K562 (cell line): Measurements from ENCODE around the gene FAF2. TPM values are rescaled to one million over a fixed set of nuclear protein-coding genes. Genes with fewer than 3 reads are reported as not detected.

Experiments
- ARNT ChIP-seq, 2 experiments: fragments of 450-650 bp; IDR thresholded peaks; 2 replicates each; pipeline ENCODE4 v1.6.1; 2016; ENCODE audit warnings: mild to moderate bottlenecking in 1 of 2
- ASH1L ChIP-seq: fragments of 450-650 bp; IDR thresholded peaks from 2 replicates; pipeline ENCODE4 v1.6.1; 2018; ENCODE audit warnings: borderline replicate concordance, mild to moderate bottlenecking, low read depth; ENCODE audit not compliant: partially characterized antibody
- CCNT2 ChIP-seq: IDR thresholded peaks from 2 replicates; pipeline ENCODE4 v1.6.1; 2011; ENCODE audit warnings: borderline replicate concordance, low read depth, mild to moderate bottlenecking, moderate library complexity, mixed read lengths, low read length; ENCODE audit not compliant: insufficient read length; ENCODE audit errors: extremely low read depth
- CREB1 ChIP-seq, 2 experiments: sonication (generic) in 1 of 2; formaldehyde crosslinking in 1 of 2; IDR thresholded peaks; 2 replicates each; pipeline versions ENCODE4 v1.6.1 to v1.8.0; 2012 to 2022; ENCODE audit warnings: inconsistent platforms in 1 of 2, mild to moderate bottlenecking in 1 of 2, missing genetic modification reagents in 1 of 2, moderate library complexity in 1 of 2
- CREB5 ChIP-seq: fragments of 250-450 bp; sonication (Bioruptor Pico); IDR thresholded peaks from 2 replicates; pipeline ENCODE4 v1.5.0; 2020; ENCODE audit warnings: mild to moderate bottlenecking
- GABPA ChIP-seq: fragments of 200-800 bp; sonication (Bioruptor generic); conservative IDR thresholded peaks from 2 replicates; pipeline ENCODE4 v1.6.1; 2016; ENCODE audit warnings: low read depth, missing genetic modification characterization, missing compliant biosample characterization
- GABPB1 ChIP-seq: sonication (generic); formaldehyde crosslinking; IDR thresholded peaks from 2 replicates; pipeline ENCODE4 v1.8.0; 2022; ENCODE audit warnings: mild to moderate bottlenecking, missing genetic modification reagents
- HNRNPL ChIP-seq: fragments of 200-400 bp; formaldehyde crosslinking; IDR thresholded peaks from 2 replicates; pipeline ENCODE4 v1.6.1; 2017; ENCODE audit warnings: low read depth, mild to moderate bottlenecking, low read length
- MCM3 ChIP-seq: fragments of 450-650 bp; IDR thresholded peaks from 2 replicates; pipeline ENCODE4 v1.6.1; 2016
- NFIX ChIP-seq: fragments of 250-450 bp; sonication (Bioruptor Pico); IDR thresholded peaks from 2 replicates; pipeline ENCODE4 v1.4.0; 2020; ENCODE audit warnings: low read depth, mild to moderate bottlenecking, moderate library complexity
- NR1H2 ChIP-seq: sonication (generic); formaldehyde crosslinking; IDR thresholded peaks from 2 replicates; pipeline ENCODE4 v1.4.0; 2020; ENCODE audit warnings: mild to moderate bottlenecking, missing genetic modification reagents
- RFX7 ChIP-seq: fragments of 250-450 bp; sonication (Bioruptor Pico); IDR thresholded peaks from 2 replicates; pipeline ENCODE4 v1.5.1; 2021; ENCODE audit warnings: mild to moderate bottlenecking
- SPI1 ChIP-seq: IDR thresholded peaks from 2 replicates; pipeline ENCODE4 v1.6.1; 2011; ENCODE audit warnings: low read depth, low read length, control low read depth, borderline replicate concordance
- TCF7L2 ChIP-seq: fragments of 150-350 bp; IDR thresholded peaks from 2 replicates; pipeline ENCODE4 v1.6.1; 2016; ENCODE audit warnings: low read depth, mild to moderate bottlenecking, low read length, moderate library complexity
- XRCC4 ChIP-seq: IDR thresholded peaks from one replicate; pipeline ENCODE4 v1.6.1; 2011; ENCODE audit not compliant: insufficient read depth, insufficient read length; ENCODE audit errors: extremely low read depth
- ZBTB1 ChIP-seq: sonication (generic); formaldehyde crosslinking; IDR thresholded peaks from 2 replicates; pipeline ENCODE4 v1.8.1; 2023; ENCODE audit warnings: missing genetic modification reagents, low read depth, mild to moderate bottlenecking, borderline replicate concordance
- ZKSCAN1 ChIP-seq: fragments of 150-350 bp; IDR thresholded peaks from 2 replicates; pipeline ENCODE4 v1.6.1; 2016; ENCODE audit warnings: low read depth, low read length
- ZNF217 ChIP-seq: sonication (generic); formaldehyde crosslinking; IDR thresholded peaks from 2 replicates; pipeline ENCODE4 v1.8.0; 2022; ENCODE audit warnings: mild to moderate bottlenecking, missing genetic modification reagents
- ZNF696 ChIP-seq: fragments of 250-450 bp; sonication (Bioruptor Pico); conservative IDR thresholded peaks from 2 replicates; pipeline ENCODE4 v1.4.0; 2020; ENCODE audit warnings: mild to moderate bottlenecking, moderate library complexity
- polyA plus RNA-seq, 8 experiments: library from polyadenylated mRNA; depleted of rRNA in 4 of 8; stranded (reverse) in 5 of 8; unstranded in 3 of 8; fragments of >200 nt; fragmentation: Nextera tagmentation in 2 of 8; fragmentation: Illumina TruSeq in 1 of 8; extraction: Ambion mirVana in 2 of 8; extraction: Trizol in 1 of 8; gene quantifications; 2 replicates each; pipeline versions ENCODE4 v1.2.1 to v1.2.3, GENCODE V29; 2011 to 2014; ENCODE audit warnings: inconsistent platforms in 1 of 8, missing spikeins in 1 of 8
- total RNA-seq, 7 experiments: library from RNA; depleted of rRNA in 6 of 7; stranded (reverse); fragments of >200 nt in 6 of 7; fragmentation: Illumina TruSeq in 2 of 7; extraction: Trizol in 2 of 7; gene quantifications; 2 replicates each; pipeline versions ENCODE4 v1.2.1 to v1.2.3, GENCODE V29; 2011 to 2021; ENCODE audit warnings: low replicate concordance in 1 of 7
- TF ChIP-seq, protein P1 (sequence below): fragments of 450-650 bp; IDR thresholded peaks from 2 replicates; pipeline ENCODE4 v1.6.1; 2016; ENCODE audit warnings: mild to moderate bottlenecking
- TF ChIP-seq, protein P2 (sequence below): fragments of 250-450 bp; sonication (Bioruptor Pico); IDR thresholded peaks from 2 replicates; pipeline ENCODE4 v1.5.0; 2020; ENCODE audit warnings: mild to moderate bottlenecking, borderline replicate concordance

FAF2 gene
- total and polyA plus RNA-seq, 9 of the 15 experiments (the other 6 are each of a cell fraction or from before 2014, with no cell fraction given), result 25.0 to 44.6 (median 36.1) TPM

DNA sequence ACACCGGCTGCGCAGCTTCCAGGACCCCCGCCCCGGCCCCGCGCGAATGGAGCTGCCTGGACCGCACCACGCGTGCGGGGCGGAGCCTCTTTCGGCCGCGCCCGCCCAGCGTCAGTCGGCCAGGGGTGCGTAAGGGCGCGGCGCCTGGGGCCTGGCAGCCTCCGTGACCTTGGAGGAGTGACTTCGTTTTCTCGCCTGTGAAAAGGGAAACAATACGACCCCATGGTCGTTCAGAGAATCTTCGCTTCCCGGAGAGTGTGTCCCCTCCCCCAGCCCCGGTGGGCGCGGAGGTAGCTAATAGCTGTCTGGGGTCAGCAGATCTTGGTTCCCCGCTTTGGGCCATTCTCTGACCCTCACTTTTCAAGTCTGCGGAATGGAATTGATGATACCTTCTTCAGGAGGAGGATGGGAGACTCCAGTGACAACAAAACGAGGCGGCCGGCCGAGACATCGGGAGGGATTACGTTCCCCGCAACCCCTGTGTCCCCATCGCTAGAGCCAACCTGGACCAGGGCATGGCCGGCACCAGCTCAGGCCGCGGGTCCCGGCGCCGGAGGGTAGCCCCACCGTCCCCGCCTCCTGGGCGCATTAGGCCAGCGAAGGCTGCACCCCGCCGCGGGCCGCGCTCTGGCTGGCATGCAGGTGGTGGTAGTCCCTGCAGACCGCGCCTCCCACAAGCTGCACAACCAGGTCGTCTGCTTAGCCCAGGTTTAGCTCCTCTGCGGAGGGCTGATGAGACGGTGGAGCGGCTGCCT, 95.4 kb downstream of the FAF2 start (continued):
- TF ChIP-seq ASH1L (no peak), ZNF696 (CRISPR knock-in tag) (no peak), HNRNPL (no peak), ZNF217 (CRISPR knock-in tag) (no peak), TCF7L2 (no peak), XRCC4 (no peak), SPI1 (no peak), NR1H2 (no peak), ARNT (IDR thresholded peaks at IDR 0.05) (no peak), CCNT2 (peak; percentile 55), RFX7 (no peak), CREB5 (CRISPR knock-in tag) (no peak), MCM3 (no peak), GABPB1 (peak; percentile 60; the same call in 1 of the 2 replicates), NFIX (no peak), GABPA (tag) (no peak), ZBTB1 (peak; percentile 64), CREB1 (IDR thresholded peaks at IDR 0.05) (no peak; the same call in 1 of the 2 replicates), CREB1 (CRISPR knock-in tag; IDR thresholded peaks at IDR 0.05) (no peak), ZKSCAN1 (no peak)
- TF ChIP-seq, protein P1, sequence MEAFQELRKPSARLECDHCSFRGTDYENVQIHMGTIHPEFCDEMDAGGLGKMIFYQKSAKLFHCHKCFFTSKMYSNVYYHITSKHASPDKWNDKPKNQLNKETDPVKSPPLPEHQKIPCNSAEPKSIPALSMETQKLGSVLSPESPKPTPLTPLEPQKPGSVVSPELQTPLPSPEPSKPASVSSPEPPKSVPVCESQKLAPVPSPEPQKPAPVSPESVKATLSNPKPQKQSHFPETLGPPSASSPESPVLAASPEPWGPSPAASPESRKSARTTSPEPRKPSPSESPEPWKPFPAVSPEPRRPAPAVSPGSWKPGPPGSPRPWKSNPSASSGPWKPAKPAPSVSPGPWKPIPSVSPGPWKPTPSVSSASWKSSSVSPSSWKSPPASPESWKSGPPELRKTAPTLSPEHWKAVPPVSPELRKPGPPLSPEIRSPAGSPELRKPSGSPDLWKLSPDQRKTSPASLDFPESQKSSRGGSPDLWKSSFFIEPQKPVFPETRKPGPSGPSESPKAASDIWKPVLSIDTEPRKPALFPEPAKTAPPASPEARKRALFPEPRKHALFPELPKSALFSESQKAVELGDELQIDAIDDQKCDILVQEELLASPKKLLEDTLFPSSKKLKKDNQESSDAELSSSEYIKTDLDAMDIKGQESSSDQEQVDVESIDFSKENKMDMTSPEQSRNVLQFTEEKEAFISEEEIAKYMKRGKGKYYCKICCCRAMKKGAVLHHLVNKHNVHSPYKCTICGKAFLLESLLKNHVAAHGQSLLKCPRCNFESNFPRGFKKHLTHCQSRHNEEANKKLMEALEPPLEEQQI, result no peak
- TF ChIP-seq, protein P2, sequence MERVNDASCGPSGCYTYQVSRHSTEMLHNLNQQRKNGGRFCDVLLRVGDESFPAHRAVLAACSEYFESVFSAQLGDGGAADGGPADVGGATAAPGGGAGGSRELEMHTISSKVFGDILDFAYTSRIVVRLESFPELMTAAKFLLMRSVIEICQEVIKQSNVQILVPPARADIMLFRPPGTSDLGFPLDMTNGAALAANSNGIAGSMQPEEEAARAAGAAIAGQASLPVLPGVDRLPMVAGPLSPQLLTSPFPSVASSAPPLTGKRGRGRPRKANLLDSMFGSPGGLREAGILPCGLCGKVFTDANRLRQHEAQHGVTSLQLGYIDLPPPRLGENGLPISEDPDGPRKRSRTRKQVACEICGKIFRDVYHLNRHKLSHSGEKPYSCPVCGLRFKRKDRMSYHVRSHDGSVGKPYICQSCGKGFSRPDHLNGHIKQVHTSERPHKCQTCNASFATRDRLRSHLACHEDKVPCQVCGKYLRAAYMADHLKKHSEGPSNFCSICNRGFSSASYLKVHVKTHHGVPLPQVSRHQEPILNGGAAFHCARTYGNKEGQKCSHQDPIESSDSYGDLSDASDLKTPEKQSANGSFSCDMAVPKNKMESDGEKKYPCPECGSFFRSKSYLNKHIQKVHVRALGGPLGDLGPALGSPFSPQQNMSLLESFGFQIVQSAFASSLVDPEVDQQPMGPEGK (CRISPR knock-in tag), result no peak
